ENCODE results near the gene ANO7. TPM values are rescaled to one million over a fixed set of nuclear protein-coding genes. Genes with fewer than 3 reads are reported as not detected.

The ANO7 gene
- total RNA-seq, 1 experiment from 2014 or later = 5.2 TPM

DNA sequence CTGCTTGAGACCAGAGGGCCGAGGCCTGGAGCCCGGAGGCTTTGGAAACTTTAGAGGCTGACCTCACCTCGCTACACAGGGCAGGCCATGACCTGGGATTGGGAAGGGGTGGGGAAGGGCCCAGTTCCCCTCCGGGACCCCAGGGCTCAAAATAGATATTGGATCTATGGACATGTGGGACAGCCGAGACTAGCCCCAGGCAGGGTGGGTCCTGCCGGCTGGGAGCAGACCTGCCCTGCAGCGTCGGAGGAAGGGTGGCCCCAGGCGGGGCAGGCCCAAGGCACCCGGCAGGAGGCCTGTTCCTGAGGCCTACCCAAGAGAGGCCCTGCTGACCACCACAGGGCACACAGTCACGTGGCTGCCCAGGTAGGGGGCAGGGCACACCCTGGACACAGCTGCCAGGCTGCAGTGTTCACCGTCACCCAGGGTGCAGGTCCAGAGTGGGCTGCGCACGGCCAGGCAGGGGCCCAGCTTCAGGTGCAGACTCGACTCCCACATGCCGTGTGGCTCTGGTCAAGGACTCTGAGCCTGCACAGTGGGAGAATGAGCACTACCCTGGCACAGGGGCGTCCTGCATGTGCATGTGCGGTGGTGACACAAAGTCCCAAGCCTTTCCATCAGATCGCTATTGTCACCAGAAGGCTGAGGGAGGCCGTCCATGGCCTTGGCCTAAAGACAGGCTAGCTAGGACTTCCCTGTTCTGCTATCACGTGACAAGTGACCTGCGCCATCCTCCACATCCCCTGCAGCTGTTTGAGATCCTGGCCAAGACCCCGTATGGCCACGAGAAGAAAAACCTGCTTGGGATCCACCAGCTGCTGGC lies 13.2 kb downstream of the ANO7 start:
- Mint-ChIP-seq H3K36me3 (ENCODE audit: insufficient read depth in 1 of 3, low read depth in 3 of 3) (no peaks in the 10 kb centered on the region; a peak in 1 of 7 replicates), H3K27ac (no peak overlapping the region)
- no peak for DNase-seq

More for the DNA sequence above, 13.2 kb downstream of the ANO7 start:
- no peak overlapping the region for H4K8ac ChIP-seq (replicated peaks; ENCODE audit: insufficient read length, low read depth, low read length)
- no peak overlapping the region for H2BK20ac ChIP-seq (ENCODE audit: low read depth, low read length, poor library complexity, severe bottlenecking)
- WGBS (ENCODE audit: extremely low coverage, insufficient read length, low lambda C conversion rate) = no CpG with 5 or more reads among the region's 24 CpGs
- TF ChIP-seq, protein P1, sequence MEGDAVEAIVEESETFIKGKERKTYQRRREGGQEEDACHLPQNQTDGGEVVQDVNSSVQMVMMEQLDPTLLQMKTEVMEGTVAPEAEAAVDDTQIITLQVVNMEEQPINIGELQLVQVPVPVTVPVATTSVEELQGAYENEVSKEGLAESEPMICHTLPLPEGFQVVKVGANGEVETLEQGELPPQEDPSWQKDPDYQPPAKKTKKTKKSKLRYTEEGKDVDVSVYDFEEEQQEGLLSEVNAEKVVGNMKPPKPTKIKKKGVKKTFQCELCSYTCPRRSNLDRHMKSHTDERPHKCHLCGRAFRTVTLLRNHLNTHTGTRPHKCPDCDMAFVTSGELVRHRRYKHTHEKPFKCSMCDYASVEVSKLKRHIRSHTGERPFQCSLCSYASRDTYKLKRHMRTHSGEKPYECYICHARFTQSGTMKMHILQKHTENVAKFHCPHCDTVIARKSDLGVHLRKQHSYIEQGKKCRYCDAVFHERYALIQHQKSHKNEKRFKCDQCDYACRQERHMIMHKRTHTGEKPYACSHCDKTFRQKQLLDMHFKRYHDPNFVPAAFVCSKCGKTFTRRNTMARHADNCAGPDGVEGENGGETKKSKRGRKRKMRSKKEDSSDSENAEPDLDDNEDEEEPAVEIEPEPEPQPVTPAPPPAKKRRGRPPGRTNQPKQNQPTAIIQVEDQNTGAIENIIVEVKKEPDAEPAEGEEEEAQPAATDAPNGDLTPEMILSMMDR (conservative IDR thresholded peaks at IDR 0.05) = no peak
- no peaks in the 10 kb centered on the region for H3K23me2 ChIP-seq (ENCODE audit: insufficient read length, low read depth, low read length, poor library complexity, severe bottlenecking)
- no peak overlapping the region for H2BK5ac ChIP-seq (ENCODE audit: insufficient read length, low read length)
- H3K27me3 ChIP-seq (ENCODE audit: insufficient read depth, low read length) = no peaks in the 10 kb centered on the region
- H2BK120ac ChIP-seq (ENCODE audit: low read depth, low read length, poor library complexity, severe bottlenecking) = no peak overlapping the region
- Mint-ChIP-seq H3K4me3 (no peak overlapping the region), H3K9me3 (no peaks in the 10 kb centered on the region), H3K4me1 (peaks cover 0 to 4% of the 10 kb centered on the region in 2 experiments; a peak in 1 of 4 replicates), H3K27me3 (ENCODE audit: low read depth) (no peaks in the 10 kb centered on the region; the same call in none of the 2 replicates)
- H2AFZ ChIP-seq (ENCODE audit: low read length) = no peak overlapping the region
- no peak overlapping the region for H2AK5ac ChIP-seq (ENCODE audit: insufficient read length, low read length)
- H3K79me1 ChIP-seq (ENCODE audit: insufficient read depth, low read depth, low read length, poor library complexity, severe bottlenecking) = no peaks in the 10 kb centered on the region
- H3K18ac ChIP-seq (ENCODE audit: insufficient read length, low read depth, low read length) = no peak overlapping the region
- no peak overlapping the region for H3K9ac ChIP-seq (ENCODE audit: extremely low read depth, insufficient read length, low read length)
- H2BK12ac ChIP-seq (ENCODE audit: insufficient read length, low read depth, low read length) = no peak overlapping the region
- no peaks in the 10 kb centered on the region for H3K9me3 ChIP-seq (ENCODE audit: control insufficient read depth, low read depth, low read length)
- no peak overlapping the region for H3K4me2 ChIP-seq (ENCODE audit: insufficient read depth, insufficient read length, low read length)
- H3K27ac ChIP-seq (ENCODE audit: insufficient read length, low read depth, low read length) = no peak overlapping the region
- H4K5ac ChIP-seq (ENCODE audit: insufficient read length, low read depth, low read length) = no peak overlapping the region
- H3K4ac ChIP-seq (ENCODE audit: low read depth, low read length) = no peak overlapping the region
- no peaks in the 10 kb centered on the region for H4K20me1 ChIP-seq (ENCODE audit: control insufficient read depth, insufficient read depth, insufficient read length)
- H3K56ac ChIP-seq (ENCODE audit: insufficient read length, low read depth, low read length) = no peak overlapping the region
- H3K4me1 ChIP-seq (ENCODE audit: insufficient read depth, low read length) = no peaks in the 10 kb centered on the region
- no peak overlapping the region for H3T11ph ChIP-seq (ENCODE audit: low read length)
- no peak overlapping the region for H3K23ac ChIP-seq (ENCODE audit: insufficient read length, low read depth, low read length)
- peak overlapping the region; percentile 28; the same call in 1 of the 2 replicates for H3K14ac ChIP-seq (ENCODE audit: insufficient read depth, low read length)
- no peak overlapping the region for H4K91ac ChIP-seq (ENCODE audit: insufficient read length, low read depth, low read length)
- H2BK15ac ChIP-seq (ENCODE audit: low read depth, low read length) = no peak overlapping the region
- H3K79me2 ChIP-seq (ENCODE audit: insufficient read depth, low read length) = no peaks in the 10 kb centered on the region
